ENCODE data around the gene CC2D1A.
"Not testable (repeated sequence)": the region's sequence is repeated elsewhere in the genome, so short reads cannot be mapped to it uniquely, and the experiment has no call there.

The CC2D1A gene

DNA sequence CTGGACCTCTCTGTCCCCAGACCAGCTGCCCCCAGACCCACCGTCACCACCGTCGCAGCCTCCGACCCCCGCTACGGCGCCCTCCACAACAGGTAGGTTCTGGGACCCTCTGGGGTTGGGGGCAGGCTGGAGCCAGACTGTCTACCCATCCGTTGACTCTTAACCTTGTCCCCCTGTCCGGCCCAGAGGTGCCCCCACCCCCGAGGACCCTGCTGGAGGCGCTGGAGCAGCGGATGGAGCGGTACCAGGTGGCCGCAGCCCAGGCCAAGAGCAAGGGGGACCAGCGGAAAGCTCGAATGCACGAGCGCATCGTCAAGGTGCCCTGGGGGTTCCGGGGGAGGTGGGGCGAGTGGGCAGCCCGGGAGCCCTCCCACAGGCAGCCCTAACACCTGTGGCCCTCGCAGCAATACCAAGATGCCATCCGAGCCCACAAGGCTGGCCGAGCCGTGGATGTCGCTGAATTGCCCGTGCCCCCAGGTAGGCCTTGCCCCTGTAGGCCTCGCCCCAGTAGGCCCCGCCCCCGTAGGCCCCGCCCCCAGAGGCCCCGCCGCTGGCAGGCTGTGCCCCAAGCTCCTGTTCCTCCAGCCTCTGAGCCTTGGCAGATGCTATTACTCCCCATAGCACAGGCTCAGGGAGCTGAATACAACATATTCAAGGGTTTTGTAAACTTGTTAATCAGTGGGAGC lies 12.9 kb downstream of the CC2D1A start:
- no peak overlapping the region for H3K4me3 ChIP-seq (ENCODE audit: low read length)
- TF ChIP-seq, protein P1, sequence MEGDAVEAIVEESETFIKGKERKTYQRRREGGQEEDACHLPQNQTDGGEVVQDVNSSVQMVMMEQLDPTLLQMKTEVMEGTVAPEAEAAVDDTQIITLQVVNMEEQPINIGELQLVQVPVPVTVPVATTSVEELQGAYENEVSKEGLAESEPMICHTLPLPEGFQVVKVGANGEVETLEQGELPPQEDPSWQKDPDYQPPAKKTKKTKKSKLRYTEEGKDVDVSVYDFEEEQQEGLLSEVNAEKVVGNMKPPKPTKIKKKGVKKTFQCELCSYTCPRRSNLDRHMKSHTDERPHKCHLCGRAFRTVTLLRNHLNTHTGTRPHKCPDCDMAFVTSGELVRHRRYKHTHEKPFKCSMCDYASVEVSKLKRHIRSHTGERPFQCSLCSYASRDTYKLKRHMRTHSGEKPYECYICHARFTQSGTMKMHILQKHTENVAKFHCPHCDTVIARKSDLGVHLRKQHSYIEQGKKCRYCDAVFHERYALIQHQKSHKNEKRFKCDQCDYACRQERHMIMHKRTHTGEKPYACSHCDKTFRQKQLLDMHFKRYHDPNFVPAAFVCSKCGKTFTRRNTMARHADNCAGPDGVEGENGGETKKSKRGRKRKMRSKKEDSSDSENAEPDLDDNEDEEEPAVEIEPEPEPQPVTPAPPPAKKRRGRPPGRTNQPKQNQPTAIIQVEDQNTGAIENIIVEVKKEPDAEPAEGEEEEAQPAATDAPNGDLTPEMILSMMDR (IDR thresholded peaks at IDR 0.05; ENCODE audit: insufficient read depth, low read depth, low read length, missing control alignments) = no peak
- DNase-seq (ENCODE audit: low read depth) = no peak

DNA sequence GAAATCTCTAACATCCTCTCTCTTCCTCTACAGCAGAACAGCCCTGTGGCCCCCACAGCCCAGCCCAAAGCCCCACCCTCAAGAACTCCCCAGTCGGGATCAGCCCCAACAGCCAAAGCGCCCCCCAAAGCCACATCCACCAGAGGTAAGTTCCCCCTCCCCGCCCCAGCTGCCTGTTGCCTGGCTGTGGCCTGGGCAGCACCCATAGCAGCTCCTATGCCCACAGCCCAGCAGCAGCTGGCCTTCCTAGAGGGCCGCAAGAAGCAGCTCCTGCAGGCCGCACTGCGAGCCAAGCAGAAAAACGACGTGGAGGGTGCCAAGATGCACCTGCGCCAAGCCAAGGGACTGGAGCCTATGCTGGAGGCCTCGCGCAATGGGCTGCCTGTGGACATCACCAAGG lies 14.5 kb downstream of the CC2D1A start:
- no peak overlapping the region for H3K4me3 ChIP-seq (ENCODE audit: low read length)
- TF ChIP-seq, protein P1 (IDR thresholded peaks at IDR 0.05; ENCODE audit: insufficient read depth, low read depth, low read length, missing control alignments) = no peak
- no peak for DNase-seq (ENCODE audit: low read depth)

DNA sequence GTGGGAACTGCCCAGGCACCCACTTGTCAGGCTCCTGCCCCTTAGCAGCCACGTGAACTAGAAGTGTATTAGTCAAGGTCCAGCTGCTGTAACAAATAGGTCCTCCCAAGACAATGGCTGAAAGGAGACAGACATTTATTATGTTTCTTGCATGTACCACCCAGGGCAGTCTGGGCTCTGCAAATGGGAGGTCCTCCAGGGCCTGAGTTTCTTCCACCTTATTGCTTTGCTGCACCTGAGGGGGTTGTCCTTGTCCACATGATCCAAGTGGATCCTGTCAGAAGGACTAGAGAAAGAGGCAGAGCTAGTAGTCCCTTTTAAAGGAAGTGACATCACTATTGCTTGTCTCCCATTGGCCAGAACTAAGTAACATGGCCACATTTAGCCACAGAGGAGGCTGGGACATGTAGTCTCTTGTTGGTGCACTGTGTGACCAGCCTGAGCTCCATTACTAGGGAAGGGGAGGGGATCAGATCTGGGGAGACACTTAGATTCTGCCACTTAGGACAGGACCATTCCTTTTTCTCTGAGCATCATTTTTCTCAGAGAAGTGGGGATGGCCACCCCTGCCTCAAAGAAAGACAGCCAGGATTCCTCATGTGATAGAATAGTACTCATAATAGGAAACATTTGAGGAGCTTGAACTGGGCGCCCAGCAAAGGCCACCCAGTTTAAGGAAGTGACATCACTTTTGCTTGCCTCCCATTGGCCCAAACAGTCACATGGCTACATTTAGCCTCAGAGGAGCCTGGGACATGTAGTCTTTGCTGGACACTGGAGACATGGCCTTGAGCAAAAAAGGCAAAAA lies 15.1 kb downstream of the CC2D1A start:
- peak; percentile 49 for DNase-seq (ENCODE audit: low read depth)
- TF ChIP-seq, protein P1 (IDR thresholded peaks at IDR 0.05; ENCODE audit: insufficient read depth, low read depth, low read length, missing control alignments) = no peak

DNA sequence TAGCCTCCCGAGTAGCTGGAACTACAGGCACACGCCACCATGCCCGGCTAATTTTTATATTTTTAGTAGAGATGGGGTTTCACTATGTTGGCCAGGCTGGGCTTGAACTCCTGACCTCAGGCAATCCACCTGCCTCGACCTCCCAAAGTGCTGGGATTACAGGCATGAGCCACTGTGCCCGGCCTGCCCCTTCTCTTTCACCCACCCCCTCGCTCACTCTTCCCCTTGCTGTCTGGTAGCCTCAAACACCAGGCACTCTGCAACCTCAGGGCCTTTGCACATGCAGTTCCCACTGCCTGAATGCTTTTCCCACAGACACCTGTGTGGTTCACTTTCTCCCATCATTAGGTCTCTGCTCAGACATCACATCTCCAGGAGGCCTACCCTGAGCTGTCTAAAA lies 16.1 kb downstream of the CC2D1A start:
- not testable (repeated sequence) for H3K4me3 ChIP-seq (ENCODE audit: low read length); DNase-seq (ENCODE audit: low read depth)

More for the DNA sequence above, 15.1 kb downstream of the CC2D1A start:
- H3K4me3 ChIP-seq (ENCODE audit: low read length) = no peak overlapping the region

DNA sequence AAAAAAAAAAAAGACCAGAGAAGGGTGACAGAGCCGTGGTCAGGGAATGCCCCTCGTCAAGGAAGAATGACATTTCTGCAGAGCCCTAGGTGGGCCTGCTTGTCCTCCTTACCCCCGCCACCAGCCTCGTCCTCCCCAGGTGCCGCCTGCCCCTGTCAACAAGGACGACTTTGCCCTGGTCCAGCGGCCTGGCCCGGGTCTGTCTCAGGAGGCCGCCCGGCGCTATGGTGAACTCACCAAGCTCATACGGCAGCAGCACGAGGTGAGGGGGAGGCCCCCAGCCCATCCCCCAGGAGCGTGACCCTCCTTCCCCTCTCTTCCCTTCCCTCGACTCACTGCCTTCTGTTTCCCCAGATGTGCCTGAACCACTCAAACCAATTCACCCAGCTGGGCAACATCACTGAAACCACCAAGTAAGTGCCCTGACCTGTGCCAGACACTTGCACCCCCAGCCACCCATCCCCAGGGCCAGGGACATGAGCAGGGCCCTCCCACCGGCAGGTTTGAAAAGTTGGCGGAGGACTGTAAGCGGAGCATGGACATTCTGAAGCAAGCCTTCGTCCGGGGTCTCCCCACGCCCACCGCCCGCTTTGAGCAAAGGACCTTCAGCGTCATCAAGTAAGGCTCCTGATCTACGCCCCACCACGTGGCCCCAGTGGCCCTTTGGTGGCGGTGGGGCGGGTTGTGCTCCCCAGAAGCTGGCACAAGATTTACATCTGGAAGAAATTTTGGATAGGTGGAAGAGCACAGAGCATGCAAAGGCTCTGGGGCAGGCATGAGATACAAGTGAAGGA lies 17.4 kb downstream of the CC2D1A start:
- TF ChIP-seq, protein P1 (IDR thresholded peaks at IDR 0.05; ENCODE audit: insufficient read depth, low read depth, low read length, missing control alignments) = no peak
- H3K4me3 ChIP-seq (ENCODE audit: low read length) = no peak overlapping the region
- no peak for DNase-seq (ENCODE audit: low read depth)

DNA sequence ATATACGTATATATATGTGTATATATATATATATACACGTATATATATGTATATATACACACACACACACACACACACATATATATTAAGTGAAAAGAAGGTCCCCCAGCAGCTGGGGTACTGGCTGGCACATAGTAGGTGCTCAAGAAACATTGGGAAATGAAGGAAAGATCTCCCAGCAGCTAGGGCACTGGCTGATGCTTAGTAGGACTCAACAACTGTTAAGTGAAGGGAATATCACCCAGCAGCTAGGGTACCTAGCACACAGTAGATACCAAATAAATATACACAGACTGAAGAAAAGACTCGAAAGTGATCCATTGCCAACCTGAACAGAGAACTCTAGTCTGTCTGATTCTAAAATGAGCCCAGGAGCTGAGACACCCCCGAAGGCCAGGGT lies 20.0 kb downstream of the CC2D1A start:
- no peak overlapping the region for H3K4me3 ChIP-seq (ENCODE audit: low read length)
- no peak for DNase-seq (ENCODE audit: low read depth)
- TF ChIP-seq, protein P1 (IDR thresholded peaks at IDR 0.05; ENCODE audit: insufficient read depth, low read depth, low read length, missing control alignments) = no peak

DNA sequence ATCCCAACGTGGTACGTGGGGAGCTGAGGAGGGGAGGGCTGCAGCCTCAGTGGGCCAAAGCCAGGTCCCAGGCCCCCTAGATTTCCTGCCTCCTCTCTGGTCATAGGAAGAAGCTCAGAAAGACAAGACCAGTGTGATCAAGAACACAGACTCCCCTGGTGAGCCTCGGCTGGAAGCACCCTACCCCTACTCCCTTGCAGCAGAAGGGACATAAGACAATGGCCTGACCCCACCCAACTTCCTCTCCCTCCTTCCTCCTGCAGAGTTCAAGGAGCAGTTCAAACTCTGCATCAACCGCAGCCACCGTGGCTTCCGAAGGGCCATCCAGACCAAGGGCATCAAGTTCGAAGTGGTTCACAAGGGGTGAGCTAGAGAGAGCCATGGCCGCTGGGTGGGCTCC lies 20.7 kb downstream of the CC2D1A start:
- DNase-seq (ENCODE audit: low read depth) = no peak
- H3K4me3 ChIP-seq (ENCODE audit: low read length) = no peak overlapping the region
- TF ChIP-seq, protein P1 (IDR thresholded peaks at IDR 0.05; ENCODE audit: insufficient read depth, low read depth, low read length, missing control alignments) = no peak

Data from epithelial cell of esophagus (primary cell).